C4-2B (cell line): ENCODE measurements around the gene PIGR.

Source experiments
- ZFX ChIP-seq: fragments of 450-650 bp; IDR thresholded peaks from 2 replicates; pipeline ENCODE4 v1.6.1; 2017
- TF ChIP-seq, protein P1 (sequence below): fragments of 450-650 bp; conservative IDR thresholded peaks from 2 replicates; pipeline ENCODE4 v1.5.1; 2017; ENCODE audit warnings: mild to moderate bottlenecking

DNA sequence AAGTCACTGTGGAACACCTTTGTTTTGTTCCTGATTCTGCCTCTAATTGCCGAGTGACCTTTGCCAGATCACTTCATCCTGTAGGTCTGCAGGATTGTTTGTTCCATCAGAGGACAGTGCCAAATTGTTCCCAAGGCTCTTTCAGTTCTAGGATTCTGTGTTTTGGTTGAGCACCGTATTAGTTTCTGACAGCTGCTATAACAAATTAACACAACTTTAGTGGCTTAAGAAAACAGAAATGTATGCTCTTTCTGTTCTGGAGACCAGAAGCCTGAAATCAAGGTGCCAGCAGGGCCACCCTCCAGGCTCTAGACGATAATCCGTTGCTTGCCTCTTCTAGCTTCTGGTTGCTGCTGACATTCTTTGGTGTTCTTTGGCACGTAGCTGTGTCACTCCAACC is 3.4 kb upstream of the PIGR start:
- TF ChIP-seq, protein P1, sequence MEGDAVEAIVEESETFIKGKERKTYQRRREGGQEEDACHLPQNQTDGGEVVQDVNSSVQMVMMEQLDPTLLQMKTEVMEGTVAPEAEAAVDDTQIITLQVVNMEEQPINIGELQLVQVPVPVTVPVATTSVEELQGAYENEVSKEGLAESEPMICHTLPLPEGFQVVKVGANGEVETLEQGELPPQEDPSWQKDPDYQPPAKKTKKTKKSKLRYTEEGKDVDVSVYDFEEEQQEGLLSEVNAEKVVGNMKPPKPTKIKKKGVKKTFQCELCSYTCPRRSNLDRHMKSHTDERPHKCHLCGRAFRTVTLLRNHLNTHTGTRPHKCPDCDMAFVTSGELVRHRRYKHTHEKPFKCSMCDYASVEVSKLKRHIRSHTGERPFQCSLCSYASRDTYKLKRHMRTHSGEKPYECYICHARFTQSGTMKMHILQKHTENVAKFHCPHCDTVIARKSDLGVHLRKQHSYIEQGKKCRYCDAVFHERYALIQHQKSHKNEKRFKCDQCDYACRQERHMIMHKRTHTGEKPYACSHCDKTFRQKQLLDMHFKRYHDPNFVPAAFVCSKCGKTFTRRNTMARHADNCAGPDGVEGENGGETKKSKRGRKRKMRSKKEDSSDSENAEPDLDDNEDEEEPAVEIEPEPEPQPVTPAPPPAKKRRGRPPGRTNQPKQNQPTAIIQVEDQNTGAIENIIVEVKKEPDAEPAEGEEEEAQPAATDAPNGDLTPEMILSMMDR, result no peak
- no peak for TF ChIP-seq ZFX
